LHCN-M2 (cell line): ENCODE measurements around the gene SCGB1A1. TPM values are rescaled to one million over a fixed set of nuclear protein-coding genes. Genes with fewer than 3 reads are reported as not detected.
"Not testable (repeated sequence)": the region's sequence is repeated elsewhere in the genome, so short reads cannot be mapped to it uniquely, and the experiment has no call there.

Experiments
- DNase-seq: peaks from one replicate; pipeline ENCODE4 v3.0.0-alpha.2; 2012; ENCODE audit warnings: low read depth
- total RNA-seq: library from RNA; depleted of rRNA; stranded (reverse); fragments of >200 nt; gene quantifications from 2 replicates; pipeline ENCODE4 v1.2.3, GENCODE V29; 2014

SCGB1A1 gene
- total RNA-seq, 1 experiment from 2014 or later, result not detected

DNA sequence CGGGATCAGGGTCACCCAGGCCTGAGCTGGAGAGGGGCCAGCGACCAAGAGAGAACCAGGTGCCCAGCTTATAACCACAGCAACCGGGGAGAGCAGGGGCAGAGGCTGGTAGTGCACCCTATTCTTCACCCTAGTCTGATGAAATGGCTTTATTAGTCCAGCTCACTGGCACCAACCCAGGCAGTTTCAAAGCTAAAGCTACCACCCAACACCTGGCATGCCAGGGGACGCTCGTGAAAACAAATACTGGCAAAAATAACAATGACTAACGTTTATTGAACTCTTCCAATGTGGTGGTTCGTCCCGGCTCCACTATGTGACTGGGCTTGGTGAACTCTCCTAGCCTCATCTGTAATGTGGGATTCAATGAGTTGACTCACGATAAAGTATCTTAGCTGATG lies 30.6 kb downstream of the SCGB1A1 start:
- peak; percentile 71 for DNase-seq

GRCh38 chr11:62449912-62450311 lies 31.1 kb downstream of the SCGB1A1 start:
- not testable (repeated sequence) for DNase-seq

- no peak for DNase-seq
Measured at GRCh38 chr11:62450543-62451240, 31.9 kb downstream of the SCGB1A1 start.

DNA sequence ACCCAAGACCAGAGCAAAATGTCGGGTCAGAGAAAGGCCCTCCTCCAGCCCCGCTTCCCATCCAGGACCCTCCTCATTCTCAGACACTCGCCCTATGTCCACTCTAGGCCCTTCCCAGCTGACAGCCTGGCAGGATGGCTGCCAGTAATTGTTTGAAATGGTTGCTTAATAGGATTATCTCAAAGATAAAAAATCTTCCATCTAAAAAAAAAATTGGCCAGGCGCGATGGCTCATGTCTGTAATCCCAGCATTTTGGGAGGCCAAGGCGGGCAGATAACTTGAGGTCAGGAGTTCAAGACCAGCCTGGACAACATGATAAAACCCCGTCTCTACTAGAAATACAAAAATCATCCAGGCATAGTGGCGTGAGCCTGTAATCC lies 32.4 kb downstream of the SCGB1A1 start:
- DNase-seq, result no peak

DNA sequence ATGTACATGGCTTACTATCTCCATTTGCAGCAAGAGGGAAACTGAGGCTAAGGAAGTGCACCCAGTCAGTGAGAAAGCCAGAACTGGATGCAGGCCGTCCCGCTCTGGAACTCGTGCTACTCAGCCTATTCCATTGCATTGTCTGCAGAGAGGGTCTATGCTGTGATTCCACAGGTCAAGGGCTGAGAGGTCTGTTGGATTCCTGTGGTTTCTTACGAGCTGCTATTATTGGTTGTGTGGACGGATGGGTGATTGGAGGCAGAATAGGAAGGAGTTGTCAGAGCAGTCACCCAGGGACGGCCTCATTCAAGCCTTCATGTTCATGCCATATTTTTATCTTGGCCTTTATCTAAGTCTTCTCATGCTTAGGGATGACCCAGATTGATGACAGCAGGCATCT lies 33.4 kb downstream of the SCGB1A1 start:
- DNase-seq, result no peak

GRCh38 chr11:62452839-62453468 lies 34.1 kb downstream of the SCGB1A1 start:
- DNase-seq, result no peak

- DNase-seq, result no peak
Measured at GRCh38 chr11:62456630-62457029, 37.8 kb downstream of the SCGB1A1 start.

GRCh38 chr11:62457478-62457877 lies 38.6 kb downstream of the SCGB1A1 start:
- DNase-seq, result no peak

DNA sequence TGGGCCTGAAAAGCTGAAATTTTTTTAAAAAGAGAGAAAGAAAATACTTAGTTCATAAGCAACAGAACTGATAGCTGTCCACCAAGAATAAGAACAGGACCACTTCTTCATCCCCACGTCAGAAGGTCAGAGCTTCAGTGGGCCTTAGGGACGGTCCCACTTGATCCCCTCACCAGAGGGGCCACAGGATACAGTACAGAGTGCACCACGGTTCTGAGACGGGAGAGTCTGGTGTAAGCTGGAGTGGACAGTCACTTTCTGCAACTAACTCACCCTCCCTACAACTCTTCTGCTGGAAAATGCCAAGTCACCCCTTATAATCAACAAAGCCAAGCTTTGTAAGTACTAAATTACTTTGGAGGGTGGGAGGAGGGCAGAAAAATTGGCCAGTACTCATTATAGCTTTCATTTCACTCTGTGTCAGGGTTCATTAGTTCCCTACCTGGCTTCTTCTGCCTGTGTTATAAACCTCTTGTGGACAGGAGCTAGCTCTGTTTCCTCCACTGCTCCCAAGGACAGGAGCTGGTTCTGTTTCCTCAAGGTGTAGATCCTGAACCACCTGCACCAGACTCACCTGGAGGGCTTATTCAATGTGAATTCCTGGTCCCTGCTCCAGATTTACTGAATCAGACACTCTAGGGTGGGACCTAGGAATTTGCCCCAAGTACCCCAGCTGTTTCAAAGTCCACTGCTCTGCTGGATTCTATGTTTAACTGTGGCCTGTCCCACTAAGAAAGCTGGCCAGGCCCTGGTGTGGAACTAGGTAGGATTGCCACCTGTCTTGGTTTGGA lies 39.6 kb downstream of the SCGB1A1 start:
- DNase-seq, result no peak

GRCh38 chr11:62459080-62459479 lies 40.2 kb downstream of the SCGB1A1 start:
- peak; percentile 39 for DNase-seq

- DNase-seq, result peak; percentile 81
Measured at GRCh38 chr11:62461740-62462507, 43.1 kb downstream of the SCGB1A1 start.

- no peak for DNase-seq
Measured at GRCh38 chr11:62462508-62462892, 43.7 kb downstream of the SCGB1A1 start.

GRCh38 chr11:62463121-62463542 lies 44.3 kb downstream of the SCGB1A1 start:
- DNase-seq, result no peak

DNA sequence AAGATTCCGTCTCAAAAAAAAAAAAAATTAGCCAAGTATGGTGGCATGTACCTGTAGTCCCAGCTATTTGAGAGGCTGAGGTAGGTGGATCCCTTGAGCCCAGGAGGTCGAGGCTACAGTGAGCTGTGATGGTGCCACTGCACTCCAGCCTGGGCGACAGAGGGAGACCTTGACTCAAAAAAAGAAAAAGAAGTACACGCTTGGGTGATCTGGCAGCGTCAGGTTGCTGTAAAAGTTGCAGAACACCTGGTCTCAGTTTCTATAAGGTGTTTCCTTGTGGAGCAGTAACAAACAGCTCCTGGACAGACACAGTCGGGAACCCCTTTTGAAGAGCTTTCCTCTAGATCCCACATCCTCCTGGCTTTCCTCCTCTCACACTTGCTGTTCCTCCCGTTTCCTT lies 45.8 kb downstream of the SCGB1A1 start:
- DNase-seq, result no peak

DNA sequence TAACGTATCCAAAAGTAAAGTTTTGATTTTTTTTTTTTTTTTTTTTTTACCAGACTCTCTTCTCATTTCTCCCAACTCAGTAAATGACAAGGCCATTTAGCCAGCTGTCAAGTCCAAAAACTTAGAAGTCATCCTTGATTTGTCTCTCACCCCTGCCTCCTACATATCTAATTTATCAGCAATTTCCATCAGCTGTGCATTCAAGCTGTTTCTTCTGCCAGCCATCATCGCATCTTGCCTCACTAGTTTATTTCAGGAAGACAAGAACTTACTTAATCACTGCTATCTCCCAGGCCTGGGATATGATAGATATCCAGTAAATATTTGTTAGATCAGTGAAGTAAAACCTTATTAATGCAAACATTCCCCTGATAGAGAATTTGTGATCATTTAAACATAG lies 47.6 kb downstream of the SCGB1A1 start:
- DNase-seq, result no peak

DNA sequence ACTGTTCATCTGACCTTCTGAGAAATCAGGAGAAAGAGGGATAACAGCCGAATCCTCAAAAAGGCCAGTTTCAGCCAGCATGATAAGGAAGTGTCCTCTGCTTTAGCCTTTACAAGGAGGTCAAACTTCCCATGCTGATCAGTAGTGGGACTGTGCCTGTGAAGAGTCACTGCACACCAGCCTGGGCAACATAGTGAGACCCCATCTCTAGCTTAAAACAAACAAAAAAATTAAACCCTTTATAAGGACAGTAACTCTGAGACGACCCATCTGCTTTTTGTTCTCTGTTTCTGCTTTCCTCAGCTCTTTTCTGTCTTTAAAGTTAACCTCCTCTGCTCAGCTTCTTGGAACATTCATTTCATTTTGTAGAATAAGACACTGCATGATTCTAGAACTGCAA lies 49.7 kb downstream of the SCGB1A1 start:
- DNase-seq, result no peak

- no peak for DNase-seq
Measured at GRCh38 chr11:62471603-62472002, 52.8 kb downstream of the SCGB1A1 start.

- DNase-seq, result peak; percentile 82
Measured at GRCh38 chr11:62472063-62472884, 53.4 kb downstream of the SCGB1A1 start.
